Retinal pigment epithelial cell (primary cell): ENCODE results near the gene PELO.
A peak's percentile ranks its signal among the peaks of the same experiment; 100 is the strongest.

Source experiments
- DNase-seq: peaks from one replicate; pipeline ENCODE4 v3.0.0-alpha.2; 2010; ENCODE audit warnings: low read depth
- H3K4me3 ChIP-seq: 2 replicates; pipeline ENCODE4 v1.5.1; 2011; ENCODE audit warnings: mild to moderate bottlenecking, low read length, control low read depth, moderate library complexity
- TF ChIP-seq, protein P1 (sequence below): conservative IDR thresholded peaks from 2 replicates; pipeline ENCODE4 v1.5.1; 2011; ENCODE audit warnings: low read depth, low read length, control low read depth, inconsistent platforms

The PELO gene

DNA sequence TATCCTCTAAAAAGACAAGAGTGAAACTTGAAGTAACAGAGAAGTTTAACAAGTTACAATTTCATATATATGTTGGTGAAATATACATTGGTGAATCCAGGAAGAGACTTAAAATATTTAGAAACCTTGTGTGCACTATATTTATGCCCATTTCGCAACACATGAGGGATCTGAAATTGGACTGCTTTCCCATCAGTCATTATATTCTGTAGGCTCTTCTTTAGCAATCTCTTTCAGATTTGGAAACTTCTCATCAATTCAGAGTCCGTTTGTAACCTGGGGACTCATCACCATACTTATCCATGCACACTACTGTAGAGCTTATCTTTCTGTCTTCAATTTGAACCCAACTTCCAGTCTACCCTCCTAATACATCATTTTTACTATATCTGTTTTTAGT is 2.1 kb downstream of the PELO start:
- no peak overlapping the region for H3K4me3 ChIP-seq
- no peak for DNase-seq
- TF ChIP-seq, protein P1, sequence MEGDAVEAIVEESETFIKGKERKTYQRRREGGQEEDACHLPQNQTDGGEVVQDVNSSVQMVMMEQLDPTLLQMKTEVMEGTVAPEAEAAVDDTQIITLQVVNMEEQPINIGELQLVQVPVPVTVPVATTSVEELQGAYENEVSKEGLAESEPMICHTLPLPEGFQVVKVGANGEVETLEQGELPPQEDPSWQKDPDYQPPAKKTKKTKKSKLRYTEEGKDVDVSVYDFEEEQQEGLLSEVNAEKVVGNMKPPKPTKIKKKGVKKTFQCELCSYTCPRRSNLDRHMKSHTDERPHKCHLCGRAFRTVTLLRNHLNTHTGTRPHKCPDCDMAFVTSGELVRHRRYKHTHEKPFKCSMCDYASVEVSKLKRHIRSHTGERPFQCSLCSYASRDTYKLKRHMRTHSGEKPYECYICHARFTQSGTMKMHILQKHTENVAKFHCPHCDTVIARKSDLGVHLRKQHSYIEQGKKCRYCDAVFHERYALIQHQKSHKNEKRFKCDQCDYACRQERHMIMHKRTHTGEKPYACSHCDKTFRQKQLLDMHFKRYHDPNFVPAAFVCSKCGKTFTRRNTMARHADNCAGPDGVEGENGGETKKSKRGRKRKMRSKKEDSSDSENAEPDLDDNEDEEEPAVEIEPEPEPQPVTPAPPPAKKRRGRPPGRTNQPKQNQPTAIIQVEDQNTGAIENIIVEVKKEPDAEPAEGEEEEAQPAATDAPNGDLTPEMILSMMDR = no peak

DNA sequence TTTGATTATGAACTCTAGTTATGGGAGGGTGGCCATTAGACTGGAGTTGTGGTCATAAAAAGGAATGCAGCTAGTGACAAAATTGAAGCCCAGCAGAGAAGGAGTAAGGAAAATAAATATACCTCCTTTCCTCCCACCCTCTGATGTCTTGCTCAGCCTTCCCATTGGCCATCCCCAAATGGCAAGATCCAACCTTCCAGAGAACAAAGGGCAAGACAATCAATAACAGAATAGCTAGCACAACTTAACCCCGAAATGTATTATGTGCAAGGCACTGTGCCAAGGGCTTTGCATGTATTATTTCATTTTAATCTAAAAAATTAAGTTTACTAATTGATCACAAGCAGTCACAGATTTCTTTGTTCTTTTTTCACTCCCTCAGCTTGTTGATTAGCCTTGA is 3.6 kb downstream of the PELO start:
- no peak for DNase-seq
- no peak overlapping the region for H3K4me3 ChIP-seq

GRCh38 chr5:52794519-52794918 is 6.8 kb downstream of the PELO start:
- no peak overlapping the region for H3K4me3 ChIP-seq
- TF ChIP-seq, protein P1 = no peak
- no peak for DNase-seq

More for the DNA sequence above, 3.6 kb downstream of the PELO start:
- TF ChIP-seq, protein P1 = no peak

- TF ChIP-seq, protein P1 = no peak
- DNase-seq = no peak
Observed at GRCh38 chr5:52796031-52796430, 8.3 kb downstream of the PELO start.

GRCh38 chr5:52796516-52797103 is 8.9 kb downstream of the PELO start:
- DNase-seq = no peak

More at GRCh38 chr5:52796031-52796430, 8.3 kb downstream of the PELO start:
- no peak overlapping the region for H3K4me3 ChIP-seq

DNA sequence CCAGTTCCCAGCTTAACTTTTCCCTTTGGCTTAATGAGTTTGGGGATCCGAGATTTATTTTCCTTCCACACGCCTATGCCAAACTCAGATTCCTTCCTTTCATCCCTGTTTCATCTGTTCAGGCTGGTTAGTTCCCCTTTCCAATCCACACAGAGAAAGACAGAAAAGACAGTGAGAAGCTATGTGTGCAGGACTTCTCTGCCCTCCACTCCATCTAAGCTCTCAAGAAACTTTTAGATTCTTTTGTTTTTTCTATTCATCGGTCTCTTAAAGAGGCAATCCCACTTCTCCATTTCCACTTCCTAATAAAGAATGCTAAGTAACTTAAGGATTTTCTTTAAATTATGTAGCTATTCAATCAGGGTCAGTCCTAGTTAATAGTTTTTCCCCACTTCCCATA is 11.2 kb downstream of the PELO start:
- peak overlapping the region; percentile 86 for H3K4me3 ChIP-seq
- TF ChIP-seq, protein P1 = no peak
- no peak for DNase-seq

More at GRCh38 chr5:52796516-52797103, 8.9 kb downstream of the PELO start:
- TF ChIP-seq, protein P1 = no peak
- H3K4me3 ChIP-seq = no peak overlapping the region

- DNase-seq = no peak
- H3K4me3 ChIP-seq = peak overlapping the region; percentile 86
- TF ChIP-seq, protein P1 = no peak
Observed at GRCh38 chr5:52799358-52799982, 11.8 kb downstream of the PELO start.
